ENCODE measurements around the gene IL17B. TPM values are rescaled to one million over a fixed set of nuclear protein-coding genes. Genes with fewer than 3 reads are reported as not detected.

Gene IL17B
- total and polyA plus RNA-seq, 7 donors, result 0.08 to 0.58 (median 0.42) TPM; not detected in 4

DNA sequence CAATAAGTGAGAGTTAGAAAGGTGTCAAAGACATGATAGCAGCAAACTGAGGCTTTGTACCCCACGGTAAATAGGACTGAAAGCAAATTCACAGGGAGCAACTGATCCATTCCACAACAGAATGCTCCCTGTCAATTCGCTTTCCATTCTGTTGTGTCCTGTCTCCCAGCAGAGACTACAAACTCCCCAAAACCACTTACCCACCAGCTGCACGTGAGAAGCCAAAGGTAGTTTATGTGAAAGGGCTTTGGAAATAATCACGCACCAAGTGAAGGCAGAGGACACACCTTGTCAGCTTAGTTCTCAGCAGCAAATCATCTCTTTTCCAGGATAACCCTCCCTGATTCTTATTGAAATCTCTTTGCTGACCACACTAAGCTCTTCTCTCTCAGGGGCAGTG, 46.6 kb upstream of the IL17B start:
- Histone ChIP-seq H3K4me1 (peaks cover 10% of the 10 kb centered on the region), H3K9me3 (no peaks in the 10 kb centered on the region), H3K36me3 (ENCODE audit: insufficient read depth in 1 of 2, low read depth in 1 of 2) (peaks cover 0 to 8% of the 10 kb centered on the region in 2 donors), H3K27ac (no peak overlapping the region), H3K4me3 (no peak overlapping the region), H3K27me3 (ENCODE audit: insufficient read depth in 3 of 3, low read length in 2 of 3) (no peaks in the 10 kb centered on the region)
- intact Hi-C loops (cut with DNase I), result no loop called here
- DNase-seq, result no peak
- TF ChIP-seq, protein P1, sequence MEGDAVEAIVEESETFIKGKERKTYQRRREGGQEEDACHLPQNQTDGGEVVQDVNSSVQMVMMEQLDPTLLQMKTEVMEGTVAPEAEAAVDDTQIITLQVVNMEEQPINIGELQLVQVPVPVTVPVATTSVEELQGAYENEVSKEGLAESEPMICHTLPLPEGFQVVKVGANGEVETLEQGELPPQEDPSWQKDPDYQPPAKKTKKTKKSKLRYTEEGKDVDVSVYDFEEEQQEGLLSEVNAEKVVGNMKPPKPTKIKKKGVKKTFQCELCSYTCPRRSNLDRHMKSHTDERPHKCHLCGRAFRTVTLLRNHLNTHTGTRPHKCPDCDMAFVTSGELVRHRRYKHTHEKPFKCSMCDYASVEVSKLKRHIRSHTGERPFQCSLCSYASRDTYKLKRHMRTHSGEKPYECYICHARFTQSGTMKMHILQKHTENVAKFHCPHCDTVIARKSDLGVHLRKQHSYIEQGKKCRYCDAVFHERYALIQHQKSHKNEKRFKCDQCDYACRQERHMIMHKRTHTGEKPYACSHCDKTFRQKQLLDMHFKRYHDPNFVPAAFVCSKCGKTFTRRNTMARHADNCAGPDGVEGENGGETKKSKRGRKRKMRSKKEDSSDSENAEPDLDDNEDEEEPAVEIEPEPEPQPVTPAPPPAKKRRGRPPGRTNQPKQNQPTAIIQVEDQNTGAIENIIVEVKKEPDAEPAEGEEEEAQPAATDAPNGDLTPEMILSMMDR (IDR thresholded peaks at IDR 0.05), result no peak
- no peak for ATAC-seq
- 87 to 88% (median 87%) methylated on average over 4 of the region's 4 CpGs for WGBS, 3 donors

DNA sequence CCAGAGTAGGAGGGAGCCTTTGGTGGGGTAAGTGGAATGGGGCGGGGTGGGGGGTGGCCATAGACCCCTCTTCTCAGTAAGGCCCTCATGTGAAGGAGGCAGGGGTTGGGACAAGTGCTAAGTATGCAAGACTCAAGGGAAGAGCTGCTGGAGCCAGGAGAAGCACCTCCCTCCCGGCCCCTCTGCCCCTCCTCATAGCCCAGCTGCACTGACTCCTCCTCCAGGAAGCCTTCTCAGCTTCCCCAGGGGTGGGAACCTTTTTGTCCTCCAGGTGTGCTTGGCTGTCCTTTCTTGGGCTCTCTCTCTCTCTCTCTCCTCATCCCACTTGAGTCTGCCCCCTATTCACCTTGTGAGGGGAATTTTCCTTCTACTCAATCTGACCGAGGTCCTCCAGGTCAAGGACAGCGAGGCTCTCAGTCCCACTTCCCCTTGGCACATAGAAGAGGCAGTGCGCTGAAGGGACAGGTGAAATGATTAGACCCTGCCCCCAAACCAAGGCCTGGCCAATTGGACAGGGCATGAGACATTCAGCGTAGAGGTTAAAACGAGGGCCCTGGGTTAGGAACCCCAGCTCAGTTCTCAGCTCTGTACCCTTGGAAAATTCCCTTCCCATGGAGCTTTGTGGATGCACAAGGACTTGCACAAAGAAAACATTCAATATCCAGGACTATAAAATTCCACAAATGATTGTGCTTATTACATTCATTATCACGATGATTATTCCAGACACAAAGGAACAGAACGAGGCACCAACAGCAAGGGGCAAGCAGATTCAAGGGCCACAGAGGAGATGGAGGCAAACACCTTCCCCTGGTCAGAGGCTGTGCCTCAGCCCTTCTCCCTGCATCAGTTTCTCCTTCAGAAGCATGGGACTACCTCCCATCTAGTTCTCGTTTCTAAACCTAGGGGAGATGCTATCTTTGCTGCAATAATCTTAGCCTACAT, 45.6 kb upstream of the IL17B start:
- peak in 1 of 2 donors; percentile 24 for DNase-seq
- Histone ChIP-seq H3K27me3 (ENCODE audit: insufficient read depth in 3 of 3, low read length in 2 of 3) (no peaks in the 10 kb centered on the region), H3K4me1 (peaks cover 10% of the 10 kb centered on the region), H3K27ac (no peak overlapping the region), H3K9me3 (no peaks in the 10 kb centered on the region), H3K4me3 (no peak overlapping the region), H3K36me3 (ENCODE audit: insufficient read depth in 1 of 2, low read depth in 1 of 2) (peaks cover 0 to 8% of the 10 kb centered on the region in 2 donors)
- intact Hi-C loops (cut with DNase I), result no loop called here
- ATAC-seq, result no peak
- TF ChIP-seq, protein P1 (IDR thresholded peaks at IDR 0.05), result no peak
- WGBS, 3 donors, result 75 to 91% (median 80%) methylated on average over 9 to 10 of the region's 10 CpGs

DNA sequence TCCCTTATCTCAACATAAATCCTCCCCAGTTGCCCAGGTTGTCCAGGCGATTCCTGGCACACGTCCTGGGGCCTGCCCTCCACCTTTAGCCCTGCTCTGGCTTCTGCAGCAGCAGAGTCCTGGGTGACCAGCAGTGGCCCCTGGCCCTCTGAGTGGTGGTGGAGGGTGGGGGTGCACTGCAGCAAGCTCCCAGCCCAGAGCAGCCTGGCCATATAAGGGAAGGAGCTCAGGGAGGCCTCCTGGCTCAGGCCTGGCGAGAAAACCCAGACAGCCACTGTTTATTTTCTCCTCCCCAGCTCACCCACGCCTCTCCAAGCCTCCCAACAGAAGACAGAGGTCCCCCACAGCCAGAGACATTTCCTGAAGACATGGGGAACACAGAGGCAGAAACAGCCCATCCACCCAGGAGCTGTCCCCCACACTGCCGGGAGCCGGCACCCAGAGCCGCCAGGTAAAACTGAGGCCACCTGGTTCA, 44.7 kb upstream of the IL17B start:
- peaks cover 10% of the 10 kb centered on the region for H3K4me1 ChIP-seq
- DNase-seq (peak in 1 of 2 donors; percentile 21), ATAC-seq (no peak)
- H3K9me3 ChIP-seq, result no peaks in the 10 kb centered on the region
- no peaks in the 10 kb centered on the region for H3K27me3 ChIP-seq (ENCODE audit: insufficient read depth in 3 of 3, low read length in 2 of 3)
- no peak overlapping the region for H3K4me3 ChIP-seq
- intact Hi-C loops (cut with DNase I), result no loop called here
- TF ChIP-seq, protein P1 (IDR thresholded peaks at IDR 0.05), result no peak
- WGBS, 3 donors, result 78 to 87% (median 81%) methylated on average over 7 of the region's 7 CpGs
- H3K27ac ChIP-seq, result peak overlapping the region; percentile 42
- peaks cover 0 to 8% of the 10 kb centered on the region in 2 donors for H3K36me3 ChIP-seq (ENCODE audit: insufficient read depth in 1 of 2, low read depth in 1 of 2)

DNA sequence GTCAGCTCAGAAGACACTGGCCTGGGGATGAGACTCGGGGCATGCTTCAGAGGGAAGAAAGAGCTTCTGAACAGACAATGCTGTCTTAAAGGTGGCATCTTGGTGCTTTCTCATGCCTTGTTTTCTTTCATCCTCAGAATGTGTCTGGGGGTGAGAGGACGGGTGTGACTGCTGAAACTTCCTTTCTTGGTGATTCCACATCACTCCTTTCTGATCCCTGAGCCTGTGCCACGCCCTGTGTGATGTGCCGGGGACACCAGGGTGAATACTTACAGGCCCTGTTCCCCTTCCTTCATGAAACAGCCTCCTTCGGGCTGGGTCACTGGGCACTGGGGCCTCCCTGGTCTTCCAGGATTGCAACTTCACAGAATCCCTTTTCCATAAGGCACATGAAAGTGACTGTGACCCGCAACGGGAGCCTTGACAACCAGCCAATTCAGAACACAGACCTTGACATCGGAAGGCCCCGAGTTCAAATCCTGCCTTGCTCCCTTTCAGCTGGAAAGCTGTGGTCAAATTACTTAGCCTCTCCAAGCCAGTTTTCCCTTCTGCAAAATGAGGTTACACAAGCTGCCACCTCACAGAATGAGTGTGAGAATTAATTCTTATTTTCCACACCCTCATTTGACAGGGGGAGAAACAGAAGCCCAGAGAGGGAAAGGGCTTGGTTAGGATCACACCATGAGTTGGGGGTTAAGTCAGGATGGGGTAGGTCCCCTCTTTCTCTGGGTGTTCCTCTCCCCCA, 44.1 kb upstream of the IL17B start:
- DNase-seq, result no peak

More for the DNA sequence above, 44.1 kb upstream of the IL17B start:
- peaks cover 0 to 8% of the 10 kb centered on the region in 2 donors for H3K36me3 ChIP-seq (ENCODE audit: insufficient read depth in 1 of 2, low read depth in 1 of 2)
- TF ChIP-seq, protein P1 (IDR thresholded peaks at IDR 0.05), result no peak
- peak overlapping the region; percentile 42 for H3K27ac ChIP-seq
- no peaks in the 10 kb centered on the region for H3K27me3 ChIP-seq (ENCODE audit: insufficient read depth in 3 of 3, low read length in 2 of 3)
- no peak for ATAC-seq
- no peak overlapping the region for H3K4me3 ChIP-seq
- 54 to 62% (median 58%) methylated on average over 9 of the region's 9 CpGs for WGBS, 3 donors
- no peaks in the 10 kb centered on the region for H3K9me3 ChIP-seq
- intact Hi-C loops (cut with DNase I), result no loop called here
- peaks cover 10% of the 10 kb centered on the region for H3K4me1 ChIP-seq

All from psoas muscle (tissue), 8 donors.